CD4-positive, alpha-beta memory T cell (primary cell): Measurements from ENCODE around the gene KCNIP4. TPM values are rescaled to one million over a fixed set of nuclear protein-coding genes. Genes with fewer than 3 reads are reported as not detected.

ENCODE experiments used
- CTCF ChIA-PET: fragments of 350-600 bp; sonication (Branson Sonifier 250); formaldehyde crosslinking; loops from one replicate; lab custom pipeline; 2021; ENCODE audit warnings: inconsistent platforms; ENCODE audit not compliant: partially characterized antibody; lab: Charles Lee
- POLR2A ChIA-PET: fragments of 350-600 bp; sonication (Branson Sonifier 250); formaldehyde crosslinking; loops from one replicate; lab custom pipeline; 2021; ENCODE audit not compliant: partially characterized antibody; lab: Charles Lee
- DNase-seq, 5 donors: peaks; one replicate each; pipeline versions ENCODE4 v3.0.0 to v3.0.0-alpha.2; 2020 to 2022; ENCODE audit warnings: mixed read lengths in 1 of 5
- H3K27ac ChIP-seq: one replicate; pipeline ENCODE4 v1.7.0; 2013; ENCODE audit warnings: low read depth, low read length
- H3K27me3 ChIP-seq: 2 replicates; pipeline ENCODE4 v1.7.0; 2013; ENCODE audit warnings: mild to moderate bottlenecking, low read length, moderate library complexity; ENCODE audit not compliant: insufficient read depth
- H3K36me3 ChIP-seq: 2 replicates; pipeline ENCODE4 v1.7.0; 2013; ENCODE audit warnings: mild to moderate bottlenecking, low read length, moderate library complexity; ENCODE audit not compliant: insufficient read depth
- H3K4me1 ChIP-seq: 2 replicates; pipeline ENCODE4 v1.7.0; 2013; ENCODE audit warnings: mild to moderate bottlenecking, low read length, moderate library complexity; ENCODE audit not compliant: insufficient read depth
- H3K4me3 ChIP-seq, 2 donors: one replicate each; pipeline ENCODE4 v1.7.0; 2013; ENCODE audit warnings: low read length in 2 of 2, mild to moderate bottlenecking in 1 of 2
- H3K9me3 ChIP-seq, 2 donors: one replicate each; pipeline ENCODE4 v1.7.0; 2013; ENCODE audit warnings: low read length in 2 of 2, control low read depth in 1 of 2; ENCODE audit not compliant: control insufficient read depth in 1 of 2
- H3K27ac Mint-ChIP-seq, 7 donors: one replicate each; pipeline ENCODE4 v1.8.0; 2020 to 2021; ENCODE audit warnings: mixed read lengths in 7 of 7, mild to moderate bottlenecking in 6 of 7, inconsistent platforms in 3 of 7, moderate library complexity in 3 of 7
- H3K27me3 Mint-ChIP-seq, 2 donors: one replicate each; pipeline ENCODE4 v1.8.0; 2020 to 2021; ENCODE audit warnings: mixed read lengths in 2 of 2
- H3K36me3 Mint-ChIP-seq, 2 donors: one replicate each; pipeline ENCODE4 v1.8.0; 2020 to 2021; ENCODE audit warnings: mixed read lengths in 2 of 2, inconsistent platforms in 1 of 2, mild to moderate bottlenecking in 1 of 2
- H3K4me1 Mint-ChIP-seq, 4 donors: one replicate each; pipeline ENCODE4 v1.8.0; 2020 to 2021; ENCODE audit warnings: mixed read lengths in 4 of 4, mild to moderate bottlenecking in 1 of 4
- H3K4me3 Mint-ChIP-seq, 8 donors: one replicate each; pipeline ENCODE4 v1.8.0; 2020 to 2021; ENCODE audit warnings: mixed read lengths in 8 of 8, mild to moderate bottlenecking in 7 of 8, moderate library complexity in 6 of 8, inconsistent platforms in 3 of 8
- H3K9me3 Mint-ChIP-seq, 8 donors: one replicate each; pipeline ENCODE4 v1.8.0; 2020 to 2021; ENCODE audit warnings: mixed read lengths in 8 of 8, mild to moderate bottlenecking in 5 of 8, inconsistent platforms in 3 of 8, moderate library complexity in 1 of 8
- intact Hi-C: fragments of 100-400 bp; cut with micrococcal nuclease; formaldehyde crosslinking; loops from one replicate; pipeline ENCODE4 v1.15.1; 2023
- polyA plus RNA-seq, 2 donors: library from polyadenylated mRNA; unstranded; fragments of 300-500 nt; fragmentation: Illumina TruSeq; gene quantifications; one replicate each; pipeline ENCODE4 v1.2.3, GENCODE V29; 2021
- total RNA-seq, 2 experiments: library from RNA; stranded (reverse); gene quantifications; one replicate each; pipeline ENCODE4 v1.2.3, GENCODE V29; 2021

KCNIP4 gene
- total and polyA plus RNA-seq, 4 experiments from 2014 or later: 0.11 to 0.26 TPM; not detected in 2

DNA sequence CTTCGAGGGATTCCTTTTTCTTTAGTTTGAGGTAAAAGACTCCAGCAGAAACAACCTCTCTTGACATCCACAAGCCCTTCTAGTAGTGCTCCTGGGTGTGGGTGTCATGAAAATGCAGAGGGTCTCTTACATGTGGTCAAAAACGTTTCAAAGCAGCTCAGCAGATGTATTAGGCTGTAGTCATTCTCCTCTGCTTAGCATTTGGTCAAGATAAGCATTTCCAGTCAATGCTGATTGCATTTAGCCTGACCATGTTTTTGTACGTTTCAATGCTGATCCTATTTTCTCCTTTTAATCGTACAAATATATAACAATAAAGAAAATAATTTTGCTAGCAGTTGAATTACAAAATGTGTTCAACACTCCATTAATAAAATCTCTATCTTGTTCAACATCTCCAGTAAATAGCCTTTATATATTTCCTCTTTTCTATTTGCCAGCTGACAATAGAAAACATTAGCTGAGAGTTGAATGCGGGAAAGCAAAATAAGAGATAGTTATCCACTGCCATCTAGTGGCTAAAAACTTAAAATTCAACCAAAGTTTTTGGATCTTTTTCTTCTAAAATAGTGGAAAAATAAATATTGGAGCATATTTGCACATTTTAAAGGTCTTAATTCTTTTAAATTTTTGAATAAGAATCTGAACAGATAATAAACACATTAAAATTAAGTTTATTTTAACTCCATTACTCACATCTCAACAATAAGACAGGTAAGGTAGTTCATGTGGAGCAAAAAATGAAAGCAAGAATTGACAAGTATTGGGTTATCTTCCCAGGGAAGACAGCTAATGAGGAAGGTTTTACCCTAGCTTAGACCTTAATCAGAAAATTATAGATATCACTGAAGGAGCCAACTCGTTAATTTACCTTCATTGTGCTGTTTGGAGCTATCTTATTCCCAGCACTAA lies 1263.5 kb downstream of the KCNIP4 start:
- Histone ChIP-seq H3K4me3 (no peak overlapping the region), H3K27ac (no peak overlapping the region), H3K4me1 (no peaks in the 10 kb centered on the region), H3K27me3 (no peaks in the 10 kb centered on the region), H3K9me3 (no peaks in the 10 kb centered on the region), H3K36me3 (no peaks in the 10 kb centered on the region)
- Mint-ChIP-seq H3K4me3 (no peak overlapping the region), H3K27me3 (peaks cover 3 to 6% of the 10 kb centered on the region in 2 donors), H3K36me3 (no peaks in the 10 kb centered on the region), H3K4me1 (no peaks in the 10 kb centered on the region), H3K27ac (no peak overlapping the region), H3K9me3 (no peaks in the 10 kb centered on the region)
- intact Hi-C loops: loop anchor here (1.0 to 10.0 kb wide), 3 partner anchors 266 to 1460 kb away; no protein-coding TSS in a partner anchor
- POLR2A ChIA-PET: no interaction called here
- CTCF ChIA-PET: interaction anchor here (0.8 to 2.0 kb wide), 16 partner anchors 8 to 1998 kb away, joined by 3 to 11 read pairs (median 5); partner anchors contain the start of gene PACRGL
- DNase-seq: peak in 4 of 5 donors; percentile 10 to 25 (median 20)

DNA sequence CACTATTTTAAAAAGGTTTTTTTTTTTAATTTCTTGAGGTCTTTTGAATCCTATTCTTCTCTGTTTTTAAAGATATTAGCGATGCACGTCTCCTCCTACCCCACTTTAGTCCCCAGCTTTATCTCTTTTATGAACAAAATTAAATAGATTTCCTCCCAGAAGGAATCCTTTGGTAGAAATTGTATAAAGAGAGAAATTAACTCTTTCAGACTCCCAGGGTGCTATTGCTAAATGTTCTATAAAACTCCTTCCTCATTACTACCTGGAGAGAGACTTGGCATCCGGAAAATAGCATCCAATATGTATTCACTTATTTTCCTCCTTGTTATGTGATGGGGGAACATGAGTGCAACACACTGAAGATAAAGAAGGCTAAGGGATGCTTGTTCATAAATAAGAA lies 1264.8 kb downstream of the KCNIP4 start:
- Histone ChIP-seq H3K9me3 (no peaks in the 10 kb centered on the region), H3K36me3 (no peaks in the 10 kb centered on the region), H3K4me1 (no peaks in the 10 kb centered on the region), H3K27ac (no peak overlapping the region), H3K27me3 (no peaks in the 10 kb centered on the region), H3K4me3 (no peak overlapping the region)
- no peaks in the 10 kb centered on the region for H3K4me1 Mint-ChIP-seq
- no peaks in the 10 kb centered on the region for H3K9me3 Mint-ChIP-seq
- ChIA-PET CTCF (interaction anchor here (0.9 to 2.0 kb wide), 8 partner anchors 8 to 1993 kb away, joined by 3 to 11 read pairs (median 4); no protein-coding TSS in a partner anchor), POLR2A (no interaction called here)
- intact Hi-C loops: loop anchor here (10.0 kb wide), 1 partner anchor 1459 kb away; no protein-coding TSS in a partner anchor
- DNase-seq: no peak
- H3K36me3 Mint-ChIP-seq: no peaks in the 10 kb centered on the region
- no peak overlapping the region for H3K4me3 Mint-ChIP-seq
- peaks cover 6 to 7% of the 10 kb centered on the region in 2 donors for H3K27me3 Mint-ChIP-seq
- H3K27ac Mint-ChIP-seq: no peak overlapping the region

DNA sequence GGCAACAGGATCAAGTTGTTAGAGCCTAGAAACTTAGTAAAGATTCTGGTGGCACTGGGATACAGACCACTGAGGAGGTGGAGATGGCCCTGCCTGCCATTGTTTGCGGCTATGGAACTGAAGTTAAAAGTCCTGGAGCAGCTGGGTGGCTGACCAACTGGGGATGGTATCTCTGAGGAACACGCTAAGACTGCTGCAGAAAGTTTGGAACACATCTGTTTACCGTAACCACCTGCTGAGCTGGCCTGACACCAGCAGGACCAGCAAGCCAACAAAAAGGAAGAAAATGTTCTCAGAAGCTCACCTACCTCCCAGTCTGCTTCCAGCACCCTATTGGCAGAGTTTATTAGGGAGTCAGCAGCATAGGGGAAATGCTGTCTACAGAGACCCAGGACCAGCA lies 1265.7 kb downstream of the KCNIP4 start:
- no peak for DNase-seq
- no peaks in the 10 kb centered on the region for H3K36me3 ChIP-seq
- Mint-ChIP-seq H3K27me3 (peaks cover 6 to 7% of the 10 kb centered on the region in 2 donors), H3K27ac (no peak overlapping the region), H3K36me3 (no peaks in the 10 kb centered on the region), H3K9me3 (no peaks in the 10 kb centered on the region), H3K4me1 (no peaks in the 10 kb centered on the region), H3K4me3 (no peak overlapping the region)
- H3K27me3 ChIP-seq: no peaks in the 10 kb centered on the region
- no peak overlapping the region for H3K27ac ChIP-seq
- intact Hi-C loops: loop anchor here (10.0 kb wide), 1 partner anchor 1458 kb away; no protein-coding TSS in a partner anchor
- no peaks in the 10 kb centered on the region for H3K4me1 ChIP-seq
- H3K4me3 ChIP-seq: no peak overlapping the region
- H3K9me3 ChIP-seq: no peaks in the 10 kb centered on the region
- ChIA-PET POLR2A (no interaction called here), CTCF (interaction anchor here (0.9 to 1.9 kb wide), 6 partner anchors 9 to 263 kb away, joined by 3 to 5 read pairs (median 4); no protein-coding TSS in a partner anchor)

DNA sequence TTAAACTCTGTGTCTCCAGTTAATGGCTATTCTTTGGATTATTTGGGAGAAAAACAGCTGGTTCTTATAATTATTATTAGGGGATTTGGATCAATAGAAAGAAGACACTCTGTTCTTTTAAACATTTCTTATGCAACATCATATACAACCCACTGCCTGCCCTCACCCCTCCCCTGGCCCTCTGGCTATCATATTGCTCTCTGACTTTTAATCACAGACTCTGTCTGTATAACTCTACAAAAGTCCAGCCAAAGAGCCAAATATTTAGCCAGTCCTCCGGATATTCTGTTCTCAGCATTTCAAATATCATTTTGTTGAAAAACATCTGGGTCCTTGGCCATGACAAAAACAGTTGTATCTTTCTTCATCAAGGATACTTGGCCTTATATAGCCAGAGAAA lies 1267.3 kb downstream of the KCNIP4 start:
- no peak overlapping the region for H3K4me3 Mint-ChIP-seq
- no peak overlapping the region for H3K4me3 ChIP-seq
- no peak for DNase-seq
- H3K9me3 Mint-ChIP-seq: no peaks in the 10 kb centered on the region
- H3K36me3 Mint-ChIP-seq: no peaks in the 10 kb centered on the region
- H3K27me3 ChIP-seq: no peaks in the 10 kb centered on the region
- H3K36me3 ChIP-seq: no peaks in the 10 kb centered on the region
- H3K27me3 Mint-ChIP-seq: peaks cover 6 to 11% of the 10 kb centered on the region in 2 donors
- no peaks in the 10 kb centered on the region for H3K4me1 Mint-ChIP-seq
- ChIA-PET POLR2A (no interaction called here), CTCF (no interaction called here)
- no peaks in the 10 kb centered on the region for H3K4me1 ChIP-seq
- intact Hi-C loops: loop anchor here (10.0 kb wide), 1 partner anchor 1456 kb away; no protein-coding TSS in a partner anchor
- no peak overlapping the region for H3K27ac Mint-ChIP-seq
- no peaks in the 10 kb centered on the region for H3K9me3 ChIP-seq
- H3K27ac ChIP-seq: no peak overlapping the region

DNA sequence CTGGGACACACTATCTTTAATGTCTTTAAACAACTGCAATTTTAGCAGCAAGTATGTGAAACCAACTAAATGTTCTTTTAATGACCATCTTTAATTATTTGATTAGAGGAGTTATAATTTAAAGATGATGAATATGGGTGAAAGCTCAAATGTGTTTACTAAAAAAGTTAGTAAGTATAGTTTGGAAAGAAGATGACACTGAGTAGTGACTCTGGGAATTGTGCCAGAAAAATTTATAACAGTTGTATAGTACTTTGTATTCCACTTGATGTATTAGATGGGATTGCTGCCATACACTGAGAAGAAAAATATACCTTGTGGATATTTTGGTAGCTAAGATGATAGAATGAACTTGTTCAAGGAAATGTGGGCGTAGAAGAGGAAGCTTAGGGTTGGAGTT lies 1267.8 kb downstream of the KCNIP4 start:
- intact Hi-C loops: loop anchor here (10.0 kb wide), 1 partner anchor 1456 kb away; no protein-coding TSS in a partner anchor

DNA sequence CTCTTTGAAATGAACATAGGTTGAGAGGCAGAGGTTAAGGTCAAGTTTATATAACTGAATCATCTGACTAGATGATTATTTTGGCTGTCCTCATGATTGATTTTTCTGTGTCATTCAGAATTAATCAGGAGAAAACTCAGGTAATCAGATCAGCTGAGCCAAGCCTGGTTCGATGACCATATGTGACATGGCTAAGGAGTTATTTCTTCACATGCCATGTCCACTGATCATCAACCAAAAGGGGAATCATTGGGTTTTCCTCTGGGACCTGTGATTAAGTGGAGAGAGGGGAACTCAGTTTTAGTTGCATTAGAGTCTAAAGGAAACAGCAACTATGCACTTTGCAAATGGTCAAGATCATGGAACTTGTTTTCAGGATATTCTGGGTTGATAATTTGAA lies 1268.6 kb downstream of the KCNIP4 start:
- intact Hi-C loops: loop anchor here (10.0 kb wide), 1 partner anchor 1455 kb away; no protein-coding TSS in a partner anchor
- Histone ChIP-seq H3K4me1 (no peaks in the 10 kb centered on the region), H3K9me3 (no peaks in the 10 kb centered on the region), H3K36me3 (no peaks in the 10 kb centered on the region), H3K27me3 (no peaks in the 10 kb centered on the region), H3K27ac (no peak overlapping the region), H3K4me3 (no peak overlapping the region)
- DNase-seq: no peak
- ChIA-PET POLR2A (no interaction called here), CTCF (no interaction called here)
- H3K9me3 Mint-ChIP-seq: no peaks in the 10 kb centered on the region
- no peaks in the 10 kb centered on the region for H3K4me1 Mint-ChIP-seq
- no peak overlapping the region for H3K27ac Mint-ChIP-seq
- H3K36me3 Mint-ChIP-seq: no peaks in the 10 kb centered on the region
- peaks cover 6 to 17% of the 10 kb centered on the region in 2 donors for H3K27me3 Mint-ChIP-seq
- no peak overlapping the region for H3K4me3 Mint-ChIP-seq

More for the DNA sequence above, 1267.8 kb downstream of the KCNIP4 start:
- Mint-ChIP-seq H3K4me3 (no peak overlapping the region), H3K27ac (no peak overlapping the region), H3K9me3 (no peaks in the 10 kb centered on the region), H3K4me1 (no peaks in the 10 kb centered on the region), H3K27me3 (peaks cover 6 to 14% of the 10 kb centered on the region in 2 donors), H3K36me3 (no peaks in the 10 kb centered on the region)
- Histone ChIP-seq H3K4me1 (no peaks in the 10 kb centered on the region), H3K27ac (no peak overlapping the region), H3K9me3 (no peaks in the 10 kb centered on the region), H3K36me3 (no peaks in the 10 kb centered on the region), H3K4me3 (no peak overlapping the region), H3K27me3 (no peaks in the 10 kb centered on the region)
- ChIA-PET POLR2A (no interaction called here), CTCF (no interaction called here)
- DNase-seq: no peak
